Peyer's patch (tissue), 4 donors: ENCODE results near the gene ERC2. TPM values are rescaled to one million over a fixed set of nuclear protein-coding genes. Genes with fewer than 3 reads are reported as not detected.
"Not testable (repeated sequence)": the region's sequence is repeated elsewhere in the genome, so short reads cannot be mapped to it uniquely, and the experiment has no call there.

Experiments used
- DNase-seq, 3 donors: peaks; one replicate each; pipeline ENCODE4 v3.0.0-alpha.2; 2017 to 2019
- H3K27ac ChIP-seq, 4 donors: fragments of 200-600 bp; sonication (generic); one replicate each; pipeline ENCODE4 v1.5.1; 2016 to 2019
- H3K27me3 ChIP-seq, 2 donors: fragments of 200-600 bp; sonication (generic); one replicate each; pipeline ENCODE4 v1.5.1; 2019
- H3K36me3 ChIP-seq, 3 donors: fragments of 200-600 bp; sonication (generic); one replicate each; pipeline ENCODE4 v1.5.1; 2016 to 2019
- H3K4me1 ChIP-seq, 4 donors: fragments of 200-600 bp; sonication (generic); one replicate each; pipeline ENCODE4 v1.5.1; 2016 to 2019
- H3K4me3 ChIP-seq, 4 donors: fragments of 200-600 bp; sonication (generic); 1 replicate in 3 of 4; 2 replicates in 1 of 4; pipeline ENCODE4 v1.5.1; 2016 to 2019; ENCODE audit warnings: mild to moderate bottlenecking in 1 of 4
- H3K9me3 ChIP-seq, 4 donors: fragments of 200-600 bp; sonication (generic); one replicate each; pipeline ENCODE4 v1.5.1; 2016 to 2019; ENCODE audit warnings: mild to moderate bottlenecking in 1 of 4
- CTCF ChIP-seq, 6 experiments: fragments of 450-650 bp in 4 of 6; fragments of 200-600 bp in 2 of 6; sonication (generic) in 1 of 6; IDR thresholded peaks; one replicate each; pipeline ENCODE4 v1.5.1; 2017 to 2019; ENCODE audit warnings: antibody characterized with exemption in 6 of 6, mild to moderate bottlenecking in 3 of 6, moderate library complexity in 1 of 6
- POLR2A ChIP-seq, 2 donors: fragments of 450-650 bp; IDR thresholded peaks; one replicate each; pipeline ENCODE4 v1.5.1; 2017; ENCODE audit warnings: antibody characterized with exemption in 2 of 2, mild to moderate bottlenecking in 2 of 2, moderate library complexity in 2 of 2
- total RNA-seq, 4 donors: library from RNA; depleted of rRNA; stranded (reverse); fragments of >200 nt; gene quantifications; one replicate each; pipeline ENCODE4 v1.1.0, GENCODE V29; 2016

The ERC2 gene
- total RNA-seq, 4 donors from 2014 or later, result 0.18 to 0.83 TPM; not detected in 2

- Histone ChIP-seq H3K9me3 (no peaks in the 10 kb centered on the region), H3K27me3 (no peaks in the 10 kb centered on the region), H3K27ac (no peak overlapping the region), H3K4me3 (no peak overlapping the region), H3K36me3 (no peaks in the 10 kb centered on the region), H3K4me1 (no peaks in the 10 kb centered on the region)
- no peak for DNase-seq
- no peak for TF ChIP-seq POLR2A (IDR thresholded peaks at IDR 0.05)
- TF ChIP-seq CTCF (IDR thresholded peaks at IDR 0.05), result no peak
Measured at GRCh38 chr3:56025326-56025725, 442.9 kb downstream of the ERC2 start.

- no peak for DNase-seq
- H3K9me3 ChIP-seq, result no peaks in the 10 kb centered on the region
- no peaks in the 10 kb centered on the region for H3K36me3 ChIP-seq
- no peak for TF ChIP-seq POLR2A (IDR thresholded peaks at IDR 0.05)
- H3K27me3 ChIP-seq, result no peaks in the 10 kb centered on the region
- no peak overlapping the region for H3K4me3 ChIP-seq
- H3K27ac ChIP-seq, result no peak overlapping the region
- H3K4me1 ChIP-seq, result no peaks in the 10 kb centered on the region
Measured at GRCh38 chr3:56023546-56023945, 444.7 kb downstream of the ERC2 start.

GRCh38 chr3:56022619-56023018 lies 445.6 kb downstream of the ERC2 start:
- no peak for DNase-seq
- Histone ChIP-seq H3K9me3 (no peaks in the 10 kb centered on the region), H3K27ac (no peak overlapping the region), H3K4me3 (no peak overlapping the region), H3K36me3 (no peaks in the 10 kb centered on the region), H3K4me1 (no peaks in the 10 kb centered on the region), H3K27me3 (no peaks in the 10 kb centered on the region)
- TF ChIP-seq CTCF (IDR thresholded peaks at IDR 0.05), result no peak
- TF ChIP-seq POLR2A (IDR thresholded peaks at IDR 0.05), result no peak

GRCh38 chr3:56019490-56020146 lies 448.6 kb downstream of the ERC2 start:
- TF ChIP-seq POLR2A (IDR thresholded peaks at IDR 0.05), result no peak
- no peak for TF ChIP-seq CTCF (IDR thresholded peaks at IDR 0.05)
- Histone ChIP-seq H3K9me3 (no peaks in the 10 kb centered on the region), H3K27ac (no peak overlapping the region), H3K27me3 (no peaks in the 10 kb centered on the region), H3K36me3 (no peaks in the 10 kb centered on the region), H3K4me1 (no peaks in the 10 kb centered on the region), H3K4me3 (no peak overlapping the region)
- no peak for DNase-seq

GRCh38 chr3:56015374-56015773 lies 452.9 kb downstream of the ERC2 start:
- H3K36me3 ChIP-seq, H3K9me3 ChIP-seq, DNase-seq, H3K27ac ChIP-seq, H3K4me1 ChIP-seq, H3K4me3 ChIP-seq, H3K27me3 ChIP-seq: not testable (repeated sequence)

GRCh38 chr3:56012721-56013120 lies 455.5 kb downstream of the ERC2 start:
- no peaks in the 10 kb centered on the region for H3K4me1 ChIP-seq
- no peak for DNase-seq
- H3K4me3 ChIP-seq, result no peak overlapping the region
- no peaks in the 10 kb centered on the region for H3K36me3 ChIP-seq
- no peaks in the 10 kb centered on the region for H3K27me3 ChIP-seq
- no peaks in the 10 kb centered on the region for H3K9me3 ChIP-seq
- no peak overlapping the region for H3K27ac ChIP-seq
- TF ChIP-seq CTCF (IDR thresholded peaks at IDR 0.05), result no peak
- TF ChIP-seq POLR2A (IDR thresholded peaks at IDR 0.05), result no peak
